ENCODE data around the gene KIAA1217. TPM values are rescaled to one million over a fixed set of nuclear protein-coding genes. Genes with fewer than 3 reads are reported as not detected.

Gene KIAA1217
- polyA plus RNA-seq, 2 of the 4 experiments (the other 2 are of a cell fraction): 1.5 to 2.7 TPM

DNA sequence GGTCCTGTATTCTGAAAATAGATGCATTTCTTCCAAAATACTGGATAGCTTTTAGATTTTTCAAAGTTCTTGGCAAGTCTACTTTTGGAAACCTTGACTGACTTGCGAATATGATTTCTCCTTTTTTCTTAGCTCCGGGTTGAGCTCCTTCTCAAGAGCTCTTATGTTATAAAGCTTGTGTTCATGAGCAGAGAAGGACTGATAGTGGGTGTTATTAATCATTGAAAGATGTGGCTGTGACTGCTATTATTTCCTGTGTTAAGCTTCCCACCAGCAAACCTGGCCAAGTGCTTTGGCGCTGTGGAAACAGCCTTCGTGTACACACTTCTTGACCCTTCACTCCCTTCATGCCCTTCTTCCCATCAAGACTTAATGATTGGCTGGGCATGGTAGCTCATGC lies 98.2 kb downstream of the KIAA1217 start:
- DNase-seq (ENCODE audit: low read depth in 1 of 2, low spot score in 1 of 2): no peak
- TF ChIP-seq CBX2 (IDR thresholded peaks at IDR 0.05; ENCODE audit: borderline replicate concordance, low read depth): no peak
- TF ChIP-seq FOSB (CRISPR knock-in tag; IDR thresholded peaks at IDR 0.05): no peak
- TF ChIP-seq, protein P1, sequence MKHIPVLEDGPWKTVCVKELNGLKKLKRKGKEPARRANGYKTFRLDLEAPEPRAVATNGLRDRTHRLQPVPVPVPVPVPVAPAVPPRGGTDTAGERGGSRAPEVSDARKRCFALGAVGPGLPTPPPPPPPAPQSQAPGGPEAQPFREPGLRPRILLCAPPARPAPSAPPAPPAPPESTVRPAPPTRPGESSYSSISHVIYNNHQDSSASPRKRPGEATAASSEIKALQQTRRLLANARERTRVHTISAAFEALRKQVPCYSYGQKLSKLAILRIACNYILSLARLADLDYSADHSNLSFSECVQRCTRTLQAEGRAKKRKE (CRISPR knock-in tag; IDR thresholded peaks at IDR 0.05; ENCODE audit: low read depth): no peak
- no peak for TF ChIP-seq HDAC2 (IDR thresholded peaks at IDR 0.05)
- no peak for TF ChIP-seq ZC3H11A (IDR thresholded peaks at IDR 0.05)
- TF ChIP-seq, protein P2, sequence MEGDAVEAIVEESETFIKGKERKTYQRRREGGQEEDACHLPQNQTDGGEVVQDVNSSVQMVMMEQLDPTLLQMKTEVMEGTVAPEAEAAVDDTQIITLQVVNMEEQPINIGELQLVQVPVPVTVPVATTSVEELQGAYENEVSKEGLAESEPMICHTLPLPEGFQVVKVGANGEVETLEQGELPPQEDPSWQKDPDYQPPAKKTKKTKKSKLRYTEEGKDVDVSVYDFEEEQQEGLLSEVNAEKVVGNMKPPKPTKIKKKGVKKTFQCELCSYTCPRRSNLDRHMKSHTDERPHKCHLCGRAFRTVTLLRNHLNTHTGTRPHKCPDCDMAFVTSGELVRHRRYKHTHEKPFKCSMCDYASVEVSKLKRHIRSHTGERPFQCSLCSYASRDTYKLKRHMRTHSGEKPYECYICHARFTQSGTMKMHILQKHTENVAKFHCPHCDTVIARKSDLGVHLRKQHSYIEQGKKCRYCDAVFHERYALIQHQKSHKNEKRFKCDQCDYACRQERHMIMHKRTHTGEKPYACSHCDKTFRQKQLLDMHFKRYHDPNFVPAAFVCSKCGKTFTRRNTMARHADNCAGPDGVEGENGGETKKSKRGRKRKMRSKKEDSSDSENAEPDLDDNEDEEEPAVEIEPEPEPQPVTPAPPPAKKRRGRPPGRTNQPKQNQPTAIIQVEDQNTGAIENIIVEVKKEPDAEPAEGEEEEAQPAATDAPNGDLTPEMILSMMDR (IDR thresholded peaks at IDR 0.05): no peak
- no peak for TF ChIP-seq SREBF2 (IDR thresholded peaks at IDR 0.05)
- TF ChIP-seq MYC (IDR thresholded peaks at IDR 0.05; ENCODE audit: borderline replicate concordance, low read length): no peak
- ChIA-PET CTCF (interaction anchor here (1.4 to 1.6 kb wide), 2 partner anchors 12 to 77 kb away, joined by 3 to 7 read pairs; no protein-coding TSS in a partner anchor), POLR2A (no interaction called here)
- no peak for ATAC-seq
- Histone ChIP-seq H3K9me3 (no peaks in the 10 kb centered on the region), H3K4me2 (no peak overlapping the region), H3K4me1 (no peaks in the 10 kb centered on the region), H3K4me3 (no peak overlapping the region), H3K27ac (no peak overlapping the region)
- WGBS (ENCODE audit: missing lambda C conversion rate): 61% methylated on average over 4 of the region's 4 CpGs
- no peak for FAIRE-seq

DNA sequence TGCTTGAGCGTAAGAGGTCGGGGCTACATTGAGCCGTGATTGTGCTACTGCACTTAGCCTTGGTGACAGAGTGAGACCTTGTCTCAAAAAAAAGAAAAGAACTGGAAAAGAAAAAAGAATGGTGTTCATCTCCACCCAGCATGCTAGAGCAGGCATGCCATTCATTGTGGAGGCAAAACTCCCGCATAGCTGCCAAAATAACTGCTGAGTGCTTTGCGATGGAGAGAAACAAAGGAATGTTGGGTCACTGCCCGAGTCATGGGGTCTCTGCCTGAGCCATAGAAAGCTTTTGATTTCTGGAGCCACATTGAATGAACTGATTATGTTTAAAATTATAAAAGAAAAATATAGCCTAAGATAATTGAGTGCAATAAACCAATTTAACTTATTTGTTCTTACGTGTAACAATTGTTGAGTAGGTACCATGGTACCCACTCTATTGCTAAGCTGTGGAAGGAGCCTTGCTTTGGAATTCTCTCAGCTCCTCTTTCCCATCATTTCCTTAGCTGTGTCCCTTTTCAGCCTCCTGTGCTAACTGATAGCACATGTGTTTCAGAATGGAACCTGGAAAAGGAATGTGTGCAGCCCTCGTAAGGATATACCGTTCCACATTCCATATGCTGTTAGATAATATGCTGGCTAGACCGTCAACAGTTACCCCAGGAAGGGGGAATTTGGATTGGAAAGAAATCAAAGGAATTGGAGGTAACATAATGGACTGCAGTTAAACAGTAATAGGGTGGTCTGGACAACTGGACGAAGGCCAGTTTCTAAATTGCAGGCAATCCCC lies 99.0 kb downstream of the KIAA1217 start:
- no peak overlapping the region for H3K27ac ChIP-seq
- POLR2A ChIA-PET: no interaction called here

DNA sequence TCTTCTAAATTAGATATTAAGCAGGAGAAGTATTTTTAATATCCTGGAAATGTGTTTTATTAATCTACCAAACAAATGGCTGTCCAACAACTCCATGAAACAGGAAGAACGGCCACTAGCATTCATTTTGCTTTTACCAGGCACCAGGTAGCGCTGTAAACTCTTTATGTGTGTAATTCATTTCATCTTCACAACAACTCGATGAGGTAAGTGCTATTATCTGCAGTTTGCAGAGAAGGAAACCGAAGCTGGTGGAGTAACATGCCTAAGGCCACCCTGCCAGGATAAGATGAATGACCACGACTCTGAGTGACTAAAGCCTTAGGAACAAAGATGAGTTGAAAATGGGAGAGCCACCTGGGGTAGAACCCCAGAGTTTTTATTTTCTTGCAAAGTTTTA lies 101.2 kb downstream of the KIAA1217 start:
- no peaks in the 10 kb centered on the region for H3K4me1 ChIP-seq
- FAIRE-seq (no peak), ATAC-seq (no peak), DNase-seq (ENCODE audit: low read depth in 1 of 2, low spot score in 1 of 2) (no peak)
- ChIA-PET POLR2A (no interaction called here), CTCF (interaction anchor here (1.3 kb wide), 1 partner anchor 9 kb away, joined by 4 read pairs; no protein-coding TSS in a partner anchor)
- WGBS (ENCODE audit: missing lambda C conversion rate): 19% methylated on average over 5 of the region's 5 CpGs
- no peak overlapping the region for H3K4me3 ChIP-seq
- H3K9me3 ChIP-seq: no peaks in the 10 kb centered on the region
- TF ChIP-seq EHMT2 (IDR thresholded peaks at IDR 0.05; ENCODE audit: low read depth): no peak
- TF ChIP-seq SREBF2 (IDR thresholded peaks at IDR 0.05): no peak
- TF ChIP-seq RARB (CRISPR knock-in tag; IDR thresholded peaks at IDR 0.05): no peak
- TF ChIP-seq, protein P3, sequence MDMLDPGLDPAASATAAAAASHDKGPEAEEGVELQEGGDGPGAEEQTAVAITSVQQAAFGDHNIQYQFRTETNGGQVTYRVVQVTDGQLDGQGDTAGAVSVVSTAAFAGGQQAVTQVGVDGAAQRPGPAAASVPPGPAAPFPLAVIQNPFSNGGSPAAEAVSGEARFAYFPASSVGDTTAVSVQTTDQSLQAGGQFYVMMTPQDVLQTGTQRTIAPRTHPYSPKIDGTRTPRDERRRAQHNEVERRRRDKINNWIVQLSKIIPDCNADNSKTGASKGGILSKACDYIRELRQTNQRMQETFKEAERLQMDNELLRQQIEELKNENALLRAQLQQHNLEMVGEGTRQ (IDR thresholded peaks at IDR 0.05): no peak
- no peak for TF ChIP-seq JUN (IDR thresholded peaks at IDR 0.05)
- no peak for TF ChIP-seq TP53 (CRISPR knock-in tag; IDR thresholded peaks at IDR 0.05)
- TF ChIP-seq CBX2 (IDR thresholded peaks at IDR 0.05; ENCODE audit: borderline replicate concordance, low read depth): no peak
- no peak overlapping the region for H3K27ac ChIP-seq
- no peak overlapping the region for H3K4me2 ChIP-seq

More for the DNA sequence above, 99.0 kb downstream of the KIAA1217 start:
- TF ChIP-seq RNF2 (IDR thresholded peaks at IDR 0.05; ENCODE audit: borderline replicate concordance, low read depth): no peak
- ATAC-seq (no peak), FAIRE-seq (no peak), DNase-seq (ENCODE audit: low read depth in 1 of 2, low spot score in 1 of 2) (no peak)
- Histone ChIP-seq H3K4me1 (no peaks in the 10 kb centered on the region), H3K9me3 (no peaks in the 10 kb centered on the region), H3K4me2 (no peak overlapping the region), H3K4me3 (no peak overlapping the region)
- CTCF ChIA-PET: interaction anchor here (1.4 to 1.6 kb wide), 2 partner anchors 11 to 76 kb away, joined by 3 to 7 read pairs; no protein-coding TSS in a partner anchor
- WGBS (ENCODE audit: missing lambda C conversion rate): 58% methylated on average over 11 of the region's 11 CpGs

DNA sequence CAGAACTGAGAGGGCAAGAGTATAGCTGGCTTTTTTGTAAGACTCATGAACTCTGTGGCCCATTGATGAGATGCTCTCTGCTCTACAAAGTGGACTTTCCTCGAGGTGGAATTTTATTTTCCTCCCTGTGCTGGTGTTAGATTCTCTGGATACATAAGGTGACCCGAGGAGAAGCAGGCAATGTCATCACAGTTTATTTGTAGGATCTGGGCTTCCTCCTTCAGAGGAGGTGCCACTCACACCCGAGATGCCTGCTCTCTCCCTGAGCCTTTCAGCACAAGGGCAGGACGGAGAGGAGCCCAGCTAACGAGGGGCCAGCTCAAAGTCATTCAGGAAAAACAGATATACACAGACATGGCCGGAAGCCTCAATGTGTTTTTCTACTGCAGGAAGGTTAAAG lies 103.0 kb downstream of the KIAA1217 start:
- ATAC-seq (no peak), DNase-seq (ENCODE audit: low read depth in 1 of 2, low spot score in 1 of 2) (no peak), FAIRE-seq (no peak)
- CTCF ChIA-PET: interaction anchor here (0.6 to 1.5 kb wide), 4 partner anchors 19 to 317 kb away, joined by 3 read pairs; no protein-coding TSS in a partner anchor
- WGBS (ENCODE audit: missing lambda C conversion rate): 35% methylated on average over 6 of the region's 6 CpGs
- Histone ChIP-seq H3K27ac (no peak overlapping the region), H3K4me3 (no peak overlapping the region), H3K4me1 (no peaks in the 10 kb centered on the region), H3K9me3 (no peaks in the 10 kb centered on the region), H3K4me2 (no peak overlapping the region)
- POLR2A ChIA-PET: no interaction called here
- TF ChIP-seq FOXS1 (CRISPR knock-in tag; IDR thresholded peaks at IDR 0.05) (no peak), HOXB5 (CRISPR knock-in tag; IDR thresholded peaks at IDR 0.05) (no peak), CBX2 (IDR thresholded peaks at IDR 0.05; ENCODE audit: borderline replicate concordance, low read depth) (no peak), FOSB (CRISPR knock-in tag; IDR thresholded peaks at IDR 0.05) (no peak), GATA3 (IDR thresholded peaks at IDR 0.05; ENCODE audit: borderline replicate concordance) (no peak), PHF8 (IDR thresholded peaks at IDR 0.05; ENCODE audit: borderline replicate concordance, low read depth) (no peak), CBX8 (IDR thresholded peaks at IDR 0.05) (no peak), POLR2AphosphoS2 (conservative IDR thresholded peaks at IDR 0.05; ENCODE audit: low read length) (no peak)
- TF ChIP-seq, protein P4, sequence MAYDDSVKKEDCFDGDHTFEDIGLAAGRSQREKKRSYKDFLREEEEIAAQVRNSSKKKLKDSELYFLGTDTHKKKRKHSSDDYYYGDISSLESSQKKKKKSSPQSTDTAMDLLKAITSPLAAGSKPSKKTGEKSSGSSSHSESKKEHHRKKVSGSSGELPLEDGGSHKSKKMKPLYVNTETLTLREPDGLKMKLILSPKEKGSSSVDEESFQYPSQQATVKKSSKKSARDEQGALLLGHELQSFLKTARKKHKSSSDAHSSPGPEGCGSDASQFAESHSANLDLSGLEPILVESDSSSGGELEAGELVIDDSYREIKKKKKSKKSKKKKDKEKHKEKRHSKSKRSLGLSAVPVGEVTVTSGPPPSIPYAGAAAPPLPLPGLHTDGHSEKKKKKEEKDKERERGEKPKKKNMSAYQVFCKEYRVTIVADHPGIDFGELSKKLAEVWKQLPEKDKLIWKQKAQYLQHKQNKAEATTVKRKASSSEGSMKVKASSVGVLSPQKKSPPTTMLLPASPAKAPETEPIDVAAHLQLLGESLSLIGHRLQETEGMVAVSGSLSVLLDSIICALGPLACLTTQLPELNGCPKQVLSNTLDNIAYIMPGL (CRISPR knock-in tag; IDR thresholded peaks at IDR 0.05; ENCODE audit: borderline replicate concordance): no peak
- TF ChIP-seq, protein P5, sequence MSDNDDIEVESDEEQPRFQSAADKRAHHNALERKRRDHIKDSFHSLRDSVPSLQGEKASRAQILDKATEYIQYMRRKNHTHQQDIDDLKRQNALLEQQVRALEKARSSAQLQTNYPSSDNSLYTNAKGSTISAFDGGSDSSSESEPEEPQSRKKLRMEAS (IDR thresholded peaks at IDR 0.05): no peak
